CD4-positive, alpha-beta T cell treated with Interleukin-2 at 100 ng/mL for 4 hours (primary cell): ENCODE data around the gene CACNA2D3.

Experiments used
- DNase-seq: peaks from one replicate; pipeline ENCODE4 v3.0.0-alpha.2; 2020; ENCODE audit warnings: low spot score

Gene CACNA2D3

GRCh38 chr3:54882129-54882833 is 759.9 kb downstream of the CACNA2D3 start:
- DNase-seq = no peak

GRCh38 chr3:54888162-54888561 is 765.8 kb downstream of the CACNA2D3 start:
- DNase-seq = no peak

DNA sequence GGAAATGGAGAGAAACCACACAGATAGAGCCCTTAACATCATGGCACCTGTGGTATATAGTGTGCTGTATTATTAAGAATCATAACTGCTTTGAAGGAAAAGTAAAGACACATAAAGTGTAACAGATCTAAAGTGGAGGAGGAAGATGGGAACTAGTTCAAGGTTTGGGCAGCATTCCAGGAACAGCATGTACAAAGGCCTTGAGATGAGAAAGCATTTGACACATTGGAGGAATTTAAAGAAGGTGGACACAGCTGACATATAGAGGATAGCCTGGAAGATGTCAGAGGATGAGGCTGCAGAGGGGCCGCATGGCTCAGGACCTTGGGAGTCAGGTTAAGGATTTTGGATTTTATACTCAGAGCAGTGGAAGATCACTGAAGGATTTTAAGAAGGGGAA is 766.5 kb downstream of the CACNA2D3 start:
- no peak for DNase-seq

- no peak for DNase-seq
Observed at GRCh38 chr3:54889731-54890130, 767.4 kb downstream of the CACNA2D3 start.

DNA sequence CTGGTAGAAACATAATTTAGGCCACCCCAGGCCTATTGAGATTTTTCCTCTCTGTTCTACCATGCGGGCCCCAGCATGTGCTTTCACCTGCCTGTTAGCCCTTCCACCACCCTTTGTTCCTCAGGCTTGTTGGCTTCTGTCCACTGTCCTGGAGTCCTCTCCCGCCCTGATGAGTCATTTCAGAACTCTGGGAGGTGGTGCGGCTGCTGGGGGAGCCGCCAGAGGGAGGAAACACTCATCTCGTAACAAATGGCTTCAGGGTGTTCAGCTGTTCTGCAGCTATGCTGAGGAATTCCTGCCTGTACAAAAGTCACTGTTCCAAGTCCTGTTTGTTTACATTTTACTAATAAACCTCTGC is 769.2 kb downstream of the CACNA2D3 start:
- no peak for DNase-seq

GRCh38 chr3:54892168-54892567 is 769.8 kb downstream of the CACNA2D3 start:
- no peak for DNase-seq

- DNase-seq = no peak
Observed at GRCh38 chr3:54895613-54896012, 773.3 kb downstream of the CACNA2D3 start.

DNA sequence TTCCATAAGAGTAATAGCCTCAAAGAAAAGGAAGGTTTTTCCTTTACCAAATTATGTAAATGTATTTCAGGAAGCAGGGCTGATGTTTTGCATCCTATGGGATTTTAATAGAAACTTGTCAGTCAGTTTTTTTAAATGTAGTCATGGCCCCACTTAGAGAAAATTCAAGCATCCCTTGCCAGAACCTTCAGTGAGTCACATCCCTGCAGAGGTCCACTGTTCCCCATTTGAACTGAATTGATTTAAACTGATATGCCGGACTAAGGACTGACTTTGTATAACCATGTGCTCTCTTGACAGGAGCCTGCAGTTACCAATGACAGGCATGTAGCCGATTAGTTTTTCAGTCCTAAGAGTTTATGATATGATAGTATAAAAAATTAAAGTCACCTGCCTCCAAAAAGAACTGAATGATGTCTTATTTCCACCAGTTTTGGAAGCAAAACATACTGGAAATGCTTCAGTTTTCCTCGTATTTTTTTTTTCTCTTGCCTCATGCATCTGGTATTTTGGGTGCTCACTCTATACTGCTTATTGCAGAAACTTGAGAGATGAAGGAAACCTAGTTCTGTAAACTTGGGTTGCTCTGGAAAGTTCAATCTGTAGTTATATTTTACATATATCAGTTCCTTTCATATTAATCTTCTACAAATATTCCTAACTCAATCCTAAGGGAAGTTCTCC is 774.8 kb downstream of the CACNA2D3 start:
- DNase-seq = no peak

DNA sequence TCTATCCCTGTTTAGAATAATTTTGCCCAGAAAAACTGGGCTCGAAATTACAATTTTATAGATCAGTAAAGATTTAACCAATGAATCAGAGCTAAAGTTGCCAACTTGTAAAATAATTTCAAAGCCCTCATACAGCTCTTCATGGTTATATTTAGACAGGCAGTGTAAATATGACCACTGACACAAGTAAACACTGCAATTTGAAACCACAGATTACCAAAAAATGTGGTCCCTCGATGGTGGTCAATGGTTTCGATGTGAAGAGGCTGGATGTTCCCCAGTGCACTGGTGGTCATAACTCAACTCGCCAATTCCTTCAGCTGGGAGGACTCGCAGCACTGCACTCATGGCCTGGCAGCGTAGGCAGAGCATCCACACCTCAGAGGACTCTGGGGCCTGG is 776.9 kb downstream of the CACNA2D3 start:
- DNase-seq = no peak

GRCh38 chr3:54900838-54901591 is 778.7 kb downstream of the CACNA2D3 start:
- DNase-seq = no peak

GRCh38 chr3:54901906-54902685 is 779.7 kb downstream of the CACNA2D3 start:
- DNase-seq = no peak

DNA sequence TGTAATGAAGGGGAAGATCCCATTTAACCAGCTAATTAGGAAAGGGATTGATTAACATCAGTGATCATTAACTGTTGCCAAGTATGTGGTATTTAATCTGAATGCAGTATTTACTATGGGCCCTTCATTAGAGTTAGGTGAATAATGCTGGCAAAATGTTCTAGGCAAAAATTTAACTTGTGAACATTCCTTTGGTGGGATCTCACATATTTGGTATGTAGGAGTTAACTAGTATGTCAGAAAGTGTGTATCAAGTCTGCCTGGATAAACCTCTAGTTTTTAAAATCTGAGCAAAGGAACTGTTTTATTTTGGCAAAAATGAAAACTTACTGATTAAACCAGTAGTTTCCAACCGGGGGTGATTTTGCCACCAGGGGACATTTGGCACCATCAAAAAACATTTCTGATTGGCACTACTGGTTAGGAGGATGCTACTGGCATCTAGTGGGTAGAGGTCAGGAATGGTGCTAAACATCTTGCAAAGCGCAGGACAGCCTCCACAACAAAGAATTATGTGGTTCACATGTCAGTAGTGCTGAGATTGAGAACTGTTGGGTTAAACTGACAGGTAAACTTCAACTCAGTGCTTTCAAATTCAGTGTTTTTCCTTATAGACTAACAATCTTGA is 783.0 kb downstream of the CACNA2D3 start:
- no peak for DNase-seq

GRCh38 chr3:54905920-54906319 is 783.6 kb downstream of the CACNA2D3 start:
- no peak for DNase-seq

DNA sequence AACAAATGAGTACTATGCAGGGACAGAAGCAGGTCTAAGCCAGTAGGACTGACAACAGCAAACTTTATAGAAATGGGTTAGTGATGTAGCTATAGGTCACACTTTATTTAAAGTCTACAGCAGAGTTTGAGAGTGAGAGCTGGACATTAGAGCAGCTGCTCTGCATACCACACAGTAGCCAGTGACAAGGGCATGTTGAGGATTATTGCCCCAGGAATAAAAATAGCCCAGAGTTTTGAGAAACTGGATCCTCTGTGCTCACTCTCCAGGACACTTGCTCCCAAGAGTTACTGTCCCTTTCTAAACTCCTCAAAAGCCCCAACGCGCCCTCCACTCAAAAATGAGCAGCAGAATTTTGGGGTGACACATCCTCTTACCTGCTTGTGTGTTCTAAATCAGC is 784.4 kb downstream of the CACNA2D3 start:
- DNase-seq = no peak

GRCh38 chr3:54909191-54909590 is 786.8 kb downstream of the CACNA2D3 start:
- DNase-seq = no peak

DNA sequence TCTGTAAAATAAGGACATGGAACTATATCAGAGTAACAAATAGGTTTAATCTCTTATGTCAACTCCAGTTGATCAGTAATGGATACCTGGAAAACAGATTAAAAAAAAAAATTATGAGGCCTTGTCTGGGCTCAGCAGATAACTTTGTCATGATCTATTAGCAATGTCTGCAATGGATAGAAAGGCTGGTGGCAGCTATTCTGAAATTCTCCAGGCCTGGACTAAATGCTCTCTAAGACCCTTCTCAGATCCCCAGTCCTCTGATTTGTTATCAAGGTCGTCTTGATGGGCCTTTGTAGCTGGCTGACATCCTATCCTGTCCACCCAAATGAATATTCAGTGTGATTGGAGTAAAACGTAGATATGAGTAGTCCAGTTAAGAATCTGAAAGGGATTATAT is 791.8 kb downstream of the CACNA2D3 start:
- no peak for DNase-seq

DNA sequence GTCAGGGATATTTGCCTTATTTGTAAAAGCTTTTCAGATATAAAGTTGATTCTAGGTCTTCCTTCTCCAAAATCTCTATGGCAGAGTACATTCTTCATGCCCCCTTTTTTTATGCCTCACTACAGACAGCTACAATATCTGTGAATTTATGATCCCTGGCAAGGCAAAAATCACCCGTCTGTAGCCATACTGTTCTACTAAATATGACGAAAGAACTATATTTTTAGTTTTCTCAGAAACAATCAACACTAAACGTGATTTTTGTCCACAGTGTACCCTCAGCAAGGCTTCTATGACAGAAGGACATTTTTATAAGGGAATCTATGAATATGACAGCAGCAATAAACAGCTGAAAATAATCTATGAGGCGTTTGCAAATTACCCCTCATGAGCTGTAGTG is 792.8 kb downstream of the CACNA2D3 start:
- DNase-seq = no peak

DNA sequence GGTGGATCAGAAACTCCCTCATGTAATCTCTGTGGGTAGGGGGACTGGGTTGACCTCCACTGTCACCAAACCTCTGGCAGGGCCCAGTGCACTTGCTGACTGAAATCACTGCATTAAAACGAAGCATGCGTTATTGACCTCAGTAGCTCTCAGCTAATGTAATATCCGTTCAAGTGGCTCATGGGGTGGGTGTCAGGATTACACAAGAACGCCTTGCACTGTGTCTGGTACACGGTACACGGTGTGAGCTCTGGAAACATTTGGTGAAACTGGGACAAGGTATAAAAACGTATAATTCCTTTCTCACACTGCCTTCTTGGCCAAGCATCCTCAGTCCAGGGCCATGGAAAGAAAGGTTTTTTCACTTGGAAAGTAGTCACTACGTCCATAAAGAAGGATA is 793.6 kb downstream of the CACNA2D3 start:
- no peak for DNase-seq

GRCh38 chr3:54916732-54917131 is 794.4 kb downstream of the CACNA2D3 start:
- DNase-seq = no peak

- DNase-seq = no peak
Observed at GRCh38 chr3:54917174-54917573, 794.8 kb downstream of the CACNA2D3 start.

DNA sequence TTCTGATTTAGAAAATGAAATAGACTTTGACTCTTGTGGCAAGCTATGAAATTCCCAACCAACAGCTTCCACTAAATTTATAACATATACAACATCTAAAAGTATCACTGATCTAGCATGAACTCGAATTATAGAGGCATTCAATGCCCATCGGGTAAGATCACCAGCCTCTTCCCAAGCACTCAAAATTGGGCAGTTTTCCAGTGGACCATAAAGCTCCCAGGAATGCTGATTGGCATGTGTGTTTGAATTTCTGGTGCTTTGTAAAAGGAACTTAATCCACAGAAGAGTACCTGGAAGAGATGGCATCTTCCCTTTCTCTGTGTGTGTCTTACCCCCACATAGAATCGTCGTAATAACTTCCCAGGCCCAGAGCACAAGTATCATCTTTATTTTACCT is 795.5 kb downstream of the CACNA2D3 start:
- DNase-seq = no peak

GRCh38 chr3:54918516-54918915 is 796.2 kb downstream of the CACNA2D3 start:
- no peak for DNase-seq
